Measurements from ENCODE around the gene CACNB4. TPM values are rescaled to one million over a fixed set of nuclear protein-coding genes. Genes with fewer than 3 reads are reported as not detected.

The CACNB4 gene
- total RNA-seq, 1 experiment from 2014 or later = 1.00 TPM

DNA sequence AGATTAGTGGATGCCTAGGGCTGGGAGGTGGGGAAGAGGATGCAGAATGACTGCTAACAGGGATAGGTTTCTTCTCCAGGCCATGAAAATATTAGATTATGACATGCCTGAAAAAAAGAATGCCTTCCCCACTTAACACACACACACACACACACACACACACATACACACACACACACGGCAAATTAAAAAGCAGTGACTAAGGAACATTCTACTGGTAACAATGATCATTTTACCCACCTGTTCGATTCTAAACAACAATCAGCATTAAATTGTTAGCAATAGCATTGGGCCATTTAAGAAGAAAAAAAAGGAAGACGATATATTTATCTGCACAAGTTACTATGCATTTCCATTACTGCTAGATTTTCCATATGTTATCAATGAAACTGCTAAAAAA is 10.8 kb downstream of the CACNB4 start:
- H3K27ac Mint-ChIP-seq (ENCODE audit: unreplicated experiment) = no peak overlapping the region
- H3K27me3 ChIP-seq (replicated peaks; ENCODE audit: control insufficient read depth, insufficient read depth, low read length) = peaks cover 2% of the 10 kb centered on the region; the same call in 1 of the 2 replicates
- CTCF ChIA-PET = no interaction called here
- no peaks in the 10 kb centered on the region for H3K36me3 Mint-ChIP-seq (ENCODE audit: insufficient read depth, unreplicated experiment)
- no peak overlapping the region for H3K4me3 ChIP-seq (ENCODE audit: low read depth, low read length)
- TF ChIP-seq, protein P1, sequence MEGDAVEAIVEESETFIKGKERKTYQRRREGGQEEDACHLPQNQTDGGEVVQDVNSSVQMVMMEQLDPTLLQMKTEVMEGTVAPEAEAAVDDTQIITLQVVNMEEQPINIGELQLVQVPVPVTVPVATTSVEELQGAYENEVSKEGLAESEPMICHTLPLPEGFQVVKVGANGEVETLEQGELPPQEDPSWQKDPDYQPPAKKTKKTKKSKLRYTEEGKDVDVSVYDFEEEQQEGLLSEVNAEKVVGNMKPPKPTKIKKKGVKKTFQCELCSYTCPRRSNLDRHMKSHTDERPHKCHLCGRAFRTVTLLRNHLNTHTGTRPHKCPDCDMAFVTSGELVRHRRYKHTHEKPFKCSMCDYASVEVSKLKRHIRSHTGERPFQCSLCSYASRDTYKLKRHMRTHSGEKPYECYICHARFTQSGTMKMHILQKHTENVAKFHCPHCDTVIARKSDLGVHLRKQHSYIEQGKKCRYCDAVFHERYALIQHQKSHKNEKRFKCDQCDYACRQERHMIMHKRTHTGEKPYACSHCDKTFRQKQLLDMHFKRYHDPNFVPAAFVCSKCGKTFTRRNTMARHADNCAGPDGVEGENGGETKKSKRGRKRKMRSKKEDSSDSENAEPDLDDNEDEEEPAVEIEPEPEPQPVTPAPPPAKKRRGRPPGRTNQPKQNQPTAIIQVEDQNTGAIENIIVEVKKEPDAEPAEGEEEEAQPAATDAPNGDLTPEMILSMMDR (IDR thresholded peaks at IDR 0.05; ENCODE audit: insufficient read depth in 1 of 2, low read depth in 1 of 2, low read length in 1 of 2, severe bottlenecking in 1 of 2, unreplicated experiment in 1 of 2) = no peak
- H3K9me3 ChIP-seq = no peaks in the 10 kb centered on the region
- H3K36me3 ChIP-seq (ENCODE audit: control insufficient read depth, insufficient read depth, low read length) = no peaks in the 10 kb centered on the region
- no peak for DNase-seq
- no peaks in the 10 kb centered on the region for H3K9me3 Mint-ChIP-seq (ENCODE audit: unreplicated experiment)
- no peaks in the 10 kb centered on the region for H3K4me1 ChIP-seq
- no peaks in the 10 kb centered on the region for H3K27me3 Mint-ChIP-seq (ENCODE audit: insufficient read depth, unreplicated experiment)
- H3K4me1 Mint-ChIP-seq (ENCODE audit: low read depth, unreplicated experiment) = no peaks in the 10 kb centered on the region
- POLR2A ChIA-PET = no interaction called here
- BruUV-seq (replicated peaks) = no TSS peak
- H3K4me3 Mint-ChIP-seq (ENCODE audit: unreplicated experiment) = no peak overlapping the region
- intact Hi-C loops (cut with micrococcal nuclease; ENCODE audit: unreplicated experiment) = no loop called here

DNA sequence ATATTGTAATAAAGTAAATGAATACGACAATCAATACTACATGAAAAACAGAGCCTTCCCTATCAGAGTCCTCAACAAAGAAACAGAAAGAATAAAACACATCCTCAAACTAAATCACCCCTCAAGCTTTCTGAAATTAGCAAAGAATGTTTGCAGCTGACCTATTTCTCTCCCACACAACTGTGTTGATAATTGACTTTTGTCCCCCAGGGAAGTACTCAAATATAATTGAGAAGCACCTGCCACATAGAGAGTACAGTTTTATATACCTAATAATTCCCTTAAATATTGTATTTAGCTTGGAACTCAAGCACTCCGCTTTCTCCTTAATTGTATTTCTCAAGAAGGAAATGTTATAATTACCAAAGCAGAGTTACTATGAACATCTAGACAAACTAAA is 12.6 kb downstream of the CACNB4 start:
- Histone ChIP-seq H3K9me3 (no peaks in the 10 kb centered on the region), H3K4me3 (ENCODE audit: low read depth, low read length) (no peak overlapping the region), H3K4me1 (no peaks in the 10 kb centered on the region), H3K36me3 (ENCODE audit: control insufficient read depth, insufficient read depth, low read length) (no peaks in the 10 kb centered on the region), H3K27me3 (replicated peaks; ENCODE audit: control insufficient read depth, insufficient read depth, low read length) (peaks cover 2% of the 10 kb centered on the region; the same call in 1 of the 2 replicates)
- Mint-ChIP-seq H3K4me1 (ENCODE audit: low read depth, unreplicated experiment) (no peaks in the 10 kb centered on the region), H3K36me3 (ENCODE audit: insufficient read depth, unreplicated experiment) (no peaks in the 10 kb centered on the region), H3K4me3 (ENCODE audit: unreplicated experiment) (no peak overlapping the region), H3K9me3 (ENCODE audit: unreplicated experiment) (no peaks in the 10 kb centered on the region), H3K27me3 (ENCODE audit: insufficient read depth, unreplicated experiment) (no peaks in the 10 kb centered on the region), H3K27ac (ENCODE audit: unreplicated experiment) (no peak overlapping the region)
- POLR2A ChIA-PET = no interaction called here
- intact Hi-C loops (cut with micrococcal nuclease; ENCODE audit: unreplicated experiment) = no loop called here
- no TSS peak for BruUV-seq (replicated peaks)
- no peak for DNase-seq
- CTCF ChIA-PET = no interaction called here
- TF ChIP-seq, protein P1 (IDR thresholded peaks at IDR 0.05; ENCODE audit: insufficient read depth in 1 of 2, low read depth in 1 of 2, low read length in 1 of 2, severe bottlenecking in 1 of 2, unreplicated experiment in 1 of 2) = no peak

DNA sequence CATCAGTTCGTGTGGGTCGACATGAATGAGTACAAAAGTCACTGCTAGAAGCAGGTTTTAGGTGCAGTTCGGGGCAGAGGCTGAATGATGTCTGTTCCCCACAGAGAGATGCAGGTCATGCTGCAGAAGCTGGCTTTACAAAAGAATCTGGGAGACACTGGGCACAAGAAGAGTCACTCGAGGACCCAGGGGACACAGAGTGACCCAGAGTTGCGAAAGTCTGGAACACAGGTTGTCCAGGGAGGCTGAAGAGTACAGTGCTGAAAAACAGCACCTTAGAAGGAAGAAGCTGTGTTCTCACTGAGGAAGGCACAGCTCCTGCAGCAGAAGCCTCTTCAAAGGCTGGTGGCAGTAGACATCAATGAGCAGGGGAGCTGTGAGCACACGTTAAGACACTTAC is 14.8 kb downstream of the CACNB4 start:
- DNase-seq = peak in 1 of 2 experiments; percentile 7
- no peak overlapping the region for H3K27ac Mint-ChIP-seq (ENCODE audit: unreplicated experiment)
- Histone ChIP-seq H3K4me3 (ENCODE audit: low read depth, low read length) (no peak overlapping the region), H3K27me3 (replicated peaks; ENCODE audit: control insufficient read depth, insufficient read depth, low read length) (no peaks in the 10 kb centered on the region), H3K9me3 (no peaks in the 10 kb centered on the region), H3K36me3 (ENCODE audit: control insufficient read depth, insufficient read depth, low read length) (no peaks in the 10 kb centered on the region), H3K4me1 (no peaks in the 10 kb centered on the region)
- H3K9me3 Mint-ChIP-seq (ENCODE audit: unreplicated experiment) = no peaks in the 10 kb centered on the region
- no peaks in the 10 kb centered on the region for H3K36me3 Mint-ChIP-seq (ENCODE audit: insufficient read depth, unreplicated experiment)
- no peaks in the 10 kb centered on the region for H3K27me3 Mint-ChIP-seq (ENCODE audit: insufficient read depth, unreplicated experiment)
- ChIA-PET POLR2A (no interaction called here), CTCF (interaction anchor here (0.6 kb wide), 1 partner anchor 169 kb away, joined by 4 read pairs; no protein-coding TSS in a partner anchor)
- intact Hi-C loops (cut with micrococcal nuclease; ENCODE audit: unreplicated experiment) = no loop called here
- TF ChIP-seq, protein P1 (IDR thresholded peaks at IDR 0.05; ENCODE audit: insufficient read depth in 1 of 2, low read depth in 1 of 2, low read length in 1 of 2, severe bottlenecking in 1 of 2, unreplicated experiment in 1 of 2) = no peak
- no TSS peak for BruUV-seq (replicated peaks)
- no peaks in the 10 kb centered on the region for H3K4me1 Mint-ChIP-seq (ENCODE audit: low read depth, unreplicated experiment)
- H3K4me3 Mint-ChIP-seq (ENCODE audit: unreplicated experiment) = no peak overlapping the region

Data from Caco-2 (cell line).